Left hindlimb (tissue), 1 donor: Measurements from ENCODE around the gene GLG1.
"Not testable (repeated sequence)": the region's sequence is repeated elsewhere in the genome, so short reads cannot be mapped to it uniquely, and the experiment has no call there.

Source experiments
- DNase-seq: peaks from one replicate; pipeline ENCODE4 v3.0.0-alpha.2; 2018

GLG1 gene

GRCh38 chr16:74431516-74431915 lies 175.4 kb downstream of the GLG1 start:
- DNase-seq: no peak

GRCh38 chr16:74430036-74430712 lies 176.7 kb downstream of the GLG1 start:
- not testable (repeated sequence) for DNase-seq

- not testable (repeated sequence) for DNase-seq
Observed at GRCh38 chr16:74428493-74428892, 178.4 kb downstream of the GLG1 start.

- DNase-seq: not testable (repeated sequence)
Observed at GRCh38 chr16:74425751-74426150, 181.2 kb downstream of the GLG1 start.

- not testable (repeated sequence) for DNase-seq
Observed at GRCh38 chr16:74423721-74424120, 183.2 kb downstream of the GLG1 start.

- DNase-seq: not testable (repeated sequence)
Observed at GRCh38 chr16:74422086-74422485, 184.8 kb downstream of the GLG1 start.

GRCh38 chr16:74421482-74421785 lies 185.5 kb downstream of the GLG1 start:
- not testable (repeated sequence) for DNase-seq

- not testable (repeated sequence) for DNase-seq
Observed at GRCh38 chr16:74420612-74421481, 186.1 kb downstream of the GLG1 start, which contains the start of gene CLEC18B. Gene CLEC18B, minus strand, starts transcription at chr16:74421478. Its CDS starts 208 bp downstream, at chr16:74421270.

GRCh38 chr16:74419811-74420210 lies 187.1 kb downstream of the GLG1 start:
- not testable (repeated sequence) for DNase-seq

GRCh38 chr16:74417897-74418296 lies 189.0 kb downstream of the GLG1 start:
- not testable (repeated sequence) for DNase-seq

GRCh38 chr16:74413920-74414319 lies 193.0 kb downstream of the GLG1 start:
- DNase-seq: not testable (repeated sequence)

- DNase-seq: not testable (repeated sequence)
Observed at GRCh38 chr16:74413485-74413884, 193.4 kb downstream of the GLG1 start.

GRCh38 chr16:74412775-74413390 lies 194.0 kb downstream of the GLG1 start:
- DNase-seq: not testable (repeated sequence)

GRCh38 chr16:74412138-74412774 lies 194.7 kb downstream of the GLG1 start:
- not testable (repeated sequence) for DNase-seq

- not testable (repeated sequence) for DNase-seq
Observed at GRCh38 chr16:74410981-74411380, 195.9 kb downstream of the GLG1 start.

- not testable (repeated sequence) for DNase-seq
Observed at GRCh38 chr16:74410057-74410957, 196.6 kb downstream of the GLG1 start.

GRCh38 chr16:74409185-74409981 lies 197.5 kb downstream of the GLG1 start:
- DNase-seq: peak; percentile 16

GRCh38 chr16:74407362-74407705 lies 199.6 kb downstream of the GLG1 start:
- DNase-seq: peak; percentile 51

GRCh38 chr16:74406600-74407361 lies 200.1 kb downstream of the GLG1 start:
- DNase-seq: not testable (repeated sequence)
